OCI-LY7 (cell line): ENCODE data around the gene ABCA10.

Source experiments
- EZH2phosphoT487 ChIP-seq: fragments of 200-600 bp; sonication (generic); IDR thresholded peaks from 2 replicates; pipeline ENCODE4 v1.6.1; 2018; ENCODE audit warnings: low read depth, borderline replicate concordance, mild to moderate bottlenecking, mixed run types, antibody characterized with exemption, low read length, moderate library complexity, mixed read lengths
- TF ChIP-seq, protein P1 (sequence below): fragments of 200-600 bp; sonication (generic); conservative IDR thresholded peaks from 2 replicates; pipeline ENCODE4 v1.5.1; 2014; ENCODE audit warnings: mild to moderate bottlenecking, antibody characterized with exemption, low read length, moderate library complexity, mixed read lengths

- TF ChIP-seq, protein P1, sequence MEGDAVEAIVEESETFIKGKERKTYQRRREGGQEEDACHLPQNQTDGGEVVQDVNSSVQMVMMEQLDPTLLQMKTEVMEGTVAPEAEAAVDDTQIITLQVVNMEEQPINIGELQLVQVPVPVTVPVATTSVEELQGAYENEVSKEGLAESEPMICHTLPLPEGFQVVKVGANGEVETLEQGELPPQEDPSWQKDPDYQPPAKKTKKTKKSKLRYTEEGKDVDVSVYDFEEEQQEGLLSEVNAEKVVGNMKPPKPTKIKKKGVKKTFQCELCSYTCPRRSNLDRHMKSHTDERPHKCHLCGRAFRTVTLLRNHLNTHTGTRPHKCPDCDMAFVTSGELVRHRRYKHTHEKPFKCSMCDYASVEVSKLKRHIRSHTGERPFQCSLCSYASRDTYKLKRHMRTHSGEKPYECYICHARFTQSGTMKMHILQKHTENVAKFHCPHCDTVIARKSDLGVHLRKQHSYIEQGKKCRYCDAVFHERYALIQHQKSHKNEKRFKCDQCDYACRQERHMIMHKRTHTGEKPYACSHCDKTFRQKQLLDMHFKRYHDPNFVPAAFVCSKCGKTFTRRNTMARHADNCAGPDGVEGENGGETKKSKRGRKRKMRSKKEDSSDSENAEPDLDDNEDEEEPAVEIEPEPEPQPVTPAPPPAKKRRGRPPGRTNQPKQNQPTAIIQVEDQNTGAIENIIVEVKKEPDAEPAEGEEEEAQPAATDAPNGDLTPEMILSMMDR: no peak
- TF ChIP-seq EZH2phosphoT487: no peak
Measured at GRCh38 chr17:69164206-69164605, 64.4 kb downstream of the ABCA10 start.
